RCC 7860 (cell line): ENCODE measurements around the gene ZIC3.

Experiments used
- DNase-seq: peaks from one replicate; pipeline ENCODE4 v3.0.0-alpha.2; 2015; ENCODE audit warnings: low spot score
- FAIRE-seq: peaks from 2 replicates; lab custom pipeline; 2012; peaks lifted over from hg19 to GRCh38; lab: Jason Lieb, UNC

Gene ZIC3

GRCh38 chrX:137573324-137574101 is 7.6 kb downstream of the ZIC3 start:
- DNase-seq = no peak
- no peak for FAIRE-seq

- FAIRE-seq = no peak
- DNase-seq = no peak
Observed at GRCh38 chrX:137574102-137574783, 8.3 kb downstream of the ZIC3 start.

GRCh38 chrX:137574784-137575293 is 8.9 kb downstream of the ZIC3 start:
- DNase-seq = no peak
- no peak for FAIRE-seq

- DNase-seq (no peak), FAIRE-seq (no peak)
Observed at GRCh38 chrX:137575596-137576255, 9.8 kb downstream of the ZIC3 start.

GRCh38 chrX:137587151-137587550 is 21.2 kb downstream of the ZIC3 start:
- FAIRE-seq = no peak
- no peak for DNase-seq

GRCh38 chrX:137600769-137601168 is 34.8 kb downstream of the ZIC3 start:
- no peak for DNase-seq
- FAIRE-seq = no peak
